Esophagus muscularis mucosa (tissue), 4 donors: ENCODE results near the gene INCA1. TPM values are rescaled to one million over a fixed set of nuclear protein-coding genes. Genes with fewer than 3 reads are reported as not detected.
"Not testable (repeated sequence)": the region's sequence is repeated elsewhere in the genome, so short reads cannot be mapped to it uniquely, and the experiment has no call there.

Source experiments
- DNase-seq: peaks from one replicate; pipeline ENCODE4 v3.0.0-alpha.2; 2017; ENCODE audit errors: extremely low spot score
- H3K27ac ChIP-seq, 4 donors: fragments of 200-600 bp; sonication (generic); replicated peaks in 1 of 4; 1 replicate in 3 of 4; 2 replicates in 1 of 4; pipeline ENCODE4 v1.5.1; 2016 to 2019; ENCODE audit warnings: mild to moderate bottlenecking in 1 of 4
- H3K27me3 ChIP-seq, 4 donors: fragments of 200-600 bp; sonication (generic); one replicate each; pipeline versions ENCODE4 v1.5.1 to v1.6.0; 2016 to 2019
- H3K36me3 ChIP-seq, 4 donors: fragments of 200-600 bp; sonication (generic); one replicate each; pipeline ENCODE4 v1.5.1; 2016 to 2019
- H3K4me1 ChIP-seq, 4 donors: fragments of 200-600 bp; sonication (generic); one replicate each; pipeline ENCODE4 v1.5.1; 2016 to 2019
- H3K4me3 ChIP-seq, 4 donors: fragments of 200-600 bp; sonication (generic); 1 replicate in 2 of 4; 2 replicates in 2 of 4; pipeline ENCODE4 v1.5.1; 2016 to 2019; ENCODE audit warnings: mild to moderate bottlenecking in 4 of 4, moderate library complexity in 1 of 4
- H3K9me3 ChIP-seq, 4 donors: fragments of 200-600 bp; sonication (generic); 1 replicate in 3 of 4; 2 replicates in 1 of 4; pipeline ENCODE4 v1.5.1; 2016 to 2019
- CTCF ChIP-seq, 3 experiments: fragments of 200-600 bp in 2 of 3; fragments of 450-650 bp in 1 of 3; sonication (generic) in 2 of 3; IDR thresholded peaks; one replicate each; pipeline ENCODE4 v1.5.1; 2017 to 2019; ENCODE audit warnings: antibody characterized with exemption in 3 of 3, mild to moderate bottlenecking in 2 of 3, moderate library complexity in 1 of 3
- EP300 ChIP-seq: sonication (generic); formaldehyde crosslinking; IDR thresholded peaks from one replicate; pipeline ENCODE4 v1.6.1; 2017; ENCODE audit warnings: antibody characterized with exemption
- POLR2A ChIP-seq: fragments of 450-650 bp; IDR thresholded peaks from one replicate; pipeline ENCODE4 v1.6.1; 2017; ENCODE audit warnings: antibody characterized with exemption, moderate library complexity, mild to moderate bottlenecking, low read depth
- POLR2AphosphoS5 ChIP-seq, 2 donors: sonication (generic); formaldehyde crosslinking; IDR thresholded peaks; one replicate each; pipeline ENCODE4 v1.6.1; 2017; ENCODE audit warnings: antibody characterized with exemption in 2 of 2
- WGBS: methylation state at CpG from one replicate; pipeline ENCODE4 v1.1.5; 2018; 5-methylcytosine and 5-hydroxymethylcytosine counted together
- intact Hi-C: fragments of 100-400 bp; cut with DNase I; formaldehyde crosslinking; loops from one replicate; pipeline ENCODE4 v1.15.1; 2023
- total RNA-seq, 4 donors: library from RNA; depleted of rRNA; stranded (reverse); fragments of >200 nt; gene quantifications; one replicate each; pipeline versions ENCODE4 v1.1.0 to v1.2.1, GENCODE V29; 2016

INCA1 gene
- total RNA-seq, 4 donors from 2014 or later, result 1.3 to 4.6 (median 3.0) TPM

DNA sequence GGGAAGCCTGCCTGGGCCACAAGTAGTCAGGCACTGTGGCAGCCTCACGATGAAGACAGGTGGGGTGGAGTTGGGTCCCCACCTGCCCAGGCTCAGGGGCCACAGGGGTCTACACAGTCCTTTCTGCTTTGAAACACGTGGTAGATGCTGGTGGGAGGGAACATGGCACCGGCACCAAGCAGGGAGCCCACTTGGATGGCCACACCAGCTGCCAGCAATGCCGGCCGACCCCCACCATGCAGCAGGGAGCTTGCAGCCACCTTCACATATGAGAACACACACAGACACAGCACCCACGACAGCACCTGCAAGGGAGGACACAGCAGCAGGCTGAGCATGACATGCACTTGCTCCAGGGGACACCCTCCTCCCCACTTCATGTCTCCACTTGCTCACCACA lies 35.5 kb upstream of the INCA1 start:
- Histone ChIP-seq H3K4me3 (no peak overlapping the region), H3K36me3 (no peaks in the 10 kb centered on the region), H3K9me3 (no peaks in the 10 kb centered on the region), H3K27ac (no peak overlapping the region), H3K4me1 (peaks cover 3 to 18% (median 14%) of the 10 kb centered on the region in 4 donors), H3K27me3 (peaks cover 0 to 35% (median 3%) of the 10 kb centered on the region in 4 donors)
- DNase-seq, result no peak
- WGBS, result 100% methylated on average over 2 of the region's 6 CpGs
- intact Hi-C loops, result no loop called here
- TF ChIP-seq POLR2A, result no peak
- no peak for TF ChIP-seq EP300
- TF ChIP-seq CTCF (IDR thresholded peaks at IDR 0.05), result no peak
- no peak for TF ChIP-seq POLR2AphosphoS5 (IDR thresholded peaks at IDR 0.05)

- 9% methylated on average over 16 of the region's 48 CpGs for WGBS
These were observed 34.2 kb upstream of the INCA1 start for GRCh38 chr17:5031365-5032082.

DNA sequence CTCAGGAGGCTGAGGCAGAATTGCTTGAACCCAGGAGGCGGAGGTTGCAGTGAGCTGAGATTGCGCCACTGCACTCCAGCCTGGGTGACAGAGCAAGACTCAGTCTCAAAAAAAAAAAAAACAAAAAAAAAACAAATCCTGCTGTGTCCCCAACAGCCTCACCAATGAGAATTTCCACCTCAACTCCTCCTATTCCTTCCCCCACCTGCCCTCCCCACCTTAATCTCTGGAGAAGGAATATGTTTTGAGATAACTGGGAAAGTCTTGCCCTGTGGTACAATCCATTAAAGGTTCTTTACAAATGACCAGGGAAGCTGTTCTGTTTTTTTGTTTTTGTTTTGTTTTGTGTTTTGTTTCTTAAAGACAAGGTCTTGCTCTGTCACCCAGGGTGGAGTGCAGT lies 32.8 kb upstream of the INCA1 start:
- H3K27ac ChIP-seq, H3K9me3 ChIP-seq, H3K4me3 ChIP-seq, H3K36me3 ChIP-seq, DNase-seq: not testable (repeated sequence)
- Histone ChIP-seq H3K27me3 (peaks cover 0 to 12% (median under 1%) of the 10 kb centered on the region in 4 donors), H3K4me1 (peaks cover 3 to 13% (median 10%) of the 10 kb centered on the region in 4 donors)
- intact Hi-C loops, result loop anchor here (2.0 kb wide), 1 partner anchor 33 kb away; no protein-coding TSS in a partner anchor
- WGBS, result 91% methylated on average over 2 of the region's 2 CpGs

More at GRCh38 chr17:5031365-5032082, 34.2 kb upstream of the INCA1 start:
- peak; percentile 95 for DNase-seq
- Histone ChIP-seq H3K27ac (peak overlapping the region; percentile 32 to 51 (median 46)), H3K9me3 (no peaks in the 10 kb centered on the region), H3K4me3 (peak overlapping the region; percentile 55 to 68 (median 60)), H3K27me3 (peaks cover 0 to 25% (median 3%) of the 10 kb centered on the region in 4 donors), H3K4me1 (peaks cover 3 to 18% (median 14%) of the 10 kb centered on the region in 4 donors), H3K36me3 (no peaks in the 10 kb centered on the region)
- intact Hi-C loops, result loop anchor here (2.0 kb wide), 1 partner anchor 31 kb away; no protein-coding TSS in a partner anchor
- TF ChIP-seq POLR2A, result no peak
- peak; percentile 84 to 86 (median 84) for TF ChIP-seq CTCF (IDR thresholded peaks at IDR 0.05)
- TF ChIP-seq POLR2AphosphoS5 (IDR thresholded peaks at IDR 0.05), result peak in 1 of 2 donors; percentile 17

- no peak for TF ChIP-seq POLR2A
- TF ChIP-seq EP300, result no peak
- no peak for TF ChIP-seq CTCF (IDR thresholded peaks at IDR 0.05)
- DNase-seq, result no peak
- 63% methylated on average over 5 of the region's 5 CpGs for WGBS
- peaks cover 9 to 19% (median 16%) of the 10 kb centered on the region in 4 donors for H3K36me3 ChIP-seq
- no peak overlapping the region for H3K27ac ChIP-seq
- H3K4me3 ChIP-seq, result no peak overlapping the region
- intact Hi-C loops, result no loop called here
- H3K27me3 ChIP-seq, result no peaks in the 10 kb centered on the region
- H3K4me1 ChIP-seq, result peaks cover 3 to 11% (median 9%) of the 10 kb centered on the region in 4 donors
- no peaks in the 10 kb centered on the region for H3K9me3 ChIP-seq
These were observed 30.6 kb upstream of the INCA1 start for GRCh38 chr17:5027916-5028315.

DNA sequence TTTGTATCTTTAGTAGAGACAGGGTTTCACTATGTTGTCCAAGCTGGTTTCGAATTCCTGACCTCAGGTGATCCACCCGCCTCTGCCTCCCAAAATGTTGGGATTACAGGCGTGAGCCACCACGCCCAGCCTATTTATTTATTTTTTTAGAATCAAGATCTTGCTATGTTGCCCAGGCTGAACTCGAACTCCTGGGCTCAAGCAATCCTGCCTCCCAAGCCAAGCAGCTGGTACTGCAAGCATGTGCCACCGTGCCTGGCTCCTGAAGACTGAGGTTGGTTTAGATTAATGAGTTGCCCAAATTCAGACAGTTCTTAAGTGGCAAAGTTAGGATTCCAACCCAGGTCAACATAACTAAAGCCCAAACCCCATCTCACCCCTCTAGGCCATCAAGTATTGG lies 30.0 kb upstream of the INCA1 start:
- Histone ChIP-seq H3K9me3 (no peaks in the 10 kb centered on the region), H3K27ac (no peak overlapping the region), H3K27me3 (no peaks in the 10 kb centered on the region), H3K4me1 (peaks cover 3 to 11% (median 9%) of the 10 kb centered on the region in 4 donors), H3K4me3 (no peak overlapping the region), H3K36me3 (peaks cover 13 to 25% (median 22%) of the 10 kb centered on the region in 4 donors)
- WGBS, result 93% methylated on average over 6 of the region's 6 CpGs
- DNase-seq, result no peak
- TF ChIP-seq EP300 (no peak), POLR2AphosphoS5 (IDR thresholded peaks at IDR 0.05) (no peak), POLR2A (no peak), CTCF (IDR thresholded peaks at IDR 0.05) (no peak)
- intact Hi-C loops, result no loop called here
